GM12864 (cell line): Measurements from ENCODE around the gene SIX4.

Source experiments
- DNase-seq: peaks from one replicate; pipeline ENCODE4 v3.0.0-alpha.2; 2011; ENCODE audit warnings: low read depth
- H3K4me3 ChIP-seq: 2 replicates; pipeline ENCODE4 v1.5.1; 2011; ENCODE audit warnings: mild to moderate bottlenecking, low read depth, low read length, control low read depth
- CTCF ChIP-seq: IDR thresholded peaks from 2 replicates; pipeline ENCODE4 v1.5.1; 2011; ENCODE audit warnings: low read depth, mild to moderate bottlenecking, moderate library complexity, low read length, control low read depth, inconsistent platforms; ENCODE audit errors: missing control alignments

SIX4 gene

GRCh38 chr14:60707858-60708257 lies 16.3 kb downstream of the SIX4 start:
- TF ChIP-seq CTCF, result no peak
- no peak overlapping the region for H3K4me3 ChIP-seq
- no peak for DNase-seq

GRCh38 chr14:60705100-60705499 lies 19.1 kb downstream of the SIX4 start:
- TF ChIP-seq CTCF, result no peak
- no peak for DNase-seq
- H3K4me3 ChIP-seq, result no peak overlapping the region

- no peak overlapping the region for H3K4me3 ChIP-seq
- DNase-seq, result no peak
- no peak for TF ChIP-seq CTCF
Measured at GRCh38 chr14:60700598-60700997, 23.6 kb downstream of the SIX4 start.

- TF ChIP-seq CTCF, result no peak
- H3K4me3 ChIP-seq, result no peak overlapping the region
- no peak for DNase-seq
Measured at GRCh38 chr14:60695327-60695726, 28.8 kb downstream of the SIX4 start.

- no peak overlapping the region for H3K4me3 ChIP-seq
- DNase-seq, result no peak
- no peak for TF ChIP-seq CTCF
Measured at GRCh38 chr14:60691383-60692113, 32.6 kb downstream of the SIX4 start.

- TF ChIP-seq CTCF, result no peak
- H3K4me3 ChIP-seq, result no peak overlapping the region
- DNase-seq, result no peak
Measured at GRCh38 chr14:60686865-60687264, 37.3 kb downstream of the SIX4 start.

GRCh38 chr14:60684203-60684602 lies 39.9 kb downstream of the SIX4 start:
- TF ChIP-seq CTCF, result no peak
- no peak for DNase-seq
- H3K4me3 ChIP-seq, result no peak overlapping the region
